ENCODE results near the gene NOMO2. TPM values are rescaled to one million over a fixed set of nuclear protein-coding genes. Genes with fewer than 3 reads are reported as not detected.
"Not testable (repeated sequence)": the region's sequence is repeated elsewhere in the genome, so short reads cannot be mapped to it uniquely, and the experiment has no call there.

The NOMO2 gene

GRCh38 chr16:18384098-18384636 is 177.7 kb downstream of the NOMO2 start:
- no CpG with 5 or more reads among the region's 25 CpGs for WGBS (ENCODE audit: extremely low coverage, insufficient coverage, low lambda C conversion rate)
- not testable (repeated sequence) for H3K4ac ChIP-seq (ENCODE audit: low read depth, low read length); H2BK15ac ChIP-seq (replicated peaks; ENCODE audit: low read depth); H3K4me3 ChIP-seq (ENCODE audit: low read length); H2BK120ac ChIP-seq (ENCODE audit: low read depth, low read length); H3K9ac ChIP-seq (ENCODE audit: low read length); H3K36me3 ChIP-seq (ENCODE audit: control insufficient read depth, insufficient read depth, low read length); DNase-seq; H2BK5ac ChIP-seq (ENCODE audit: low read length); H3K18ac ChIP-seq (ENCODE audit: low read length); H3K4me2 ChIP-seq (ENCODE audit: low read length); H2AK5ac ChIP-seq (ENCODE audit: low read length); H4K8ac ChIP-seq (ENCODE audit: low read depth, low read length); H3K23ac ChIP-seq (ENCODE audit: low read length); H3K4me1 ChIP-seq (ENCODE audit: control insufficient read depth, low read depth, low read length); H3K27me3 ChIP-seq (ENCODE audit: insufficient read depth, low read length, poor library complexity); H3K79me1 ChIP-seq (ENCODE audit: low read length); H3K79me2 ChIP-seq (ENCODE audit: control insufficient read depth, insufficient read depth, low read length); H3K27ac ChIP-seq (ENCODE audit: low read depth, low read length); H3K56ac ChIP-seq (ENCODE audit: low read length); H4K5ac ChIP-seq (ENCODE audit: low read length)

GRCh38 chr16:18382696-18383095 is 179.2 kb downstream of the NOMO2 start:
- H3K23ac ChIP-seq (ENCODE audit: low read length); H3K27me3 ChIP-seq (ENCODE audit: insufficient read depth, low read length, poor library complexity); H3K4ac ChIP-seq (ENCODE audit: low read depth, low read length); H3K27ac ChIP-seq (ENCODE audit: low read depth, low read length); H4K5ac ChIP-seq (ENCODE audit: low read length); H3K4me3 ChIP-seq (ENCODE audit: low read length); DNase-seq; H3K4me2 ChIP-seq (ENCODE audit: low read length); H3K18ac ChIP-seq (ENCODE audit: low read length); H2BK120ac ChIP-seq (ENCODE audit: low read depth, low read length); H3K79me2 ChIP-seq (ENCODE audit: control insufficient read depth, insufficient read depth, low read length); H3K56ac ChIP-seq (ENCODE audit: low read length); H2AK5ac ChIP-seq (ENCODE audit: low read length); H4K8ac ChIP-seq (ENCODE audit: low read depth, low read length); H3K36me3 ChIP-seq (ENCODE audit: control insufficient read depth, insufficient read depth, low read length); H3K4me1 ChIP-seq (ENCODE audit: control insufficient read depth, low read depth, low read length); H2BK5ac ChIP-seq (ENCODE audit: low read length); H3K79me1 ChIP-seq (ENCODE audit: low read length); H3K9ac ChIP-seq (ENCODE audit: low read length); H2BK15ac ChIP-seq (replicated peaks; ENCODE audit: low read depth): not testable (repeated sequence)
- WGBS (ENCODE audit: extremely low coverage, insufficient coverage, low lambda C conversion rate) = no CpG with 5 or more reads among the region's 28 CpGs

Small RNA genes lying within 50 kb of the gene (small RNA-seq; reads per million reads assigned to genes)
- gene MIR3179-3 (ENCODE audit: insufficient read depth) (not detected), gene MIR3179-4 (ENCODE audit: insufficient read depth) (not detected), gene MIR3180-3 (ENCODE audit: insufficient read depth) (not detected), gene MIR3670-3 (ENCODE audit: insufficient read depth) (not detected), gene MIR3670-4 (ENCODE audit: insufficient read depth) (not detected), gene MIR6770-3 (ENCODE audit: insufficient read depth) (not detected), gene RF00019 (ENCODE audit: insufficient read depth) (not detected)
